NCI-H82 (cell line): ENCODE results near the gene RASL11B.
"Not testable (repeated sequence)": the region's sequence is repeated elsewhere in the genome, so short reads cannot be mapped to it uniquely, and the experiment has no call there.

ENCODE experiments used
- DNase-seq: peaks from one replicate; lab custom pipeline; 2025; lab: John Stamatoyannopoulos, UW

Gene RASL11B, protein sequence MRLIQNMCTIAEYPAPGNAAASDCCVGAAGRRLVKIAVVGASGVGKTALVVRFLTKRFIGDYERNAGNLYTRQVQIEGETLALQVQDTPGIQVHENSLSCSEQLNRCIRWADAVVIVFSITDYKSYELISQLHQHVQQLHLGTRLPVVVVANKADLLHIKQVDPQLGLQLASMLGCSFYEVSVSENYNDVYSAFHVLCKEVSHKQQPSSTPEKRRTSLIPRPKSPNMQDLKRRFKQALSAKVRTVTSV

DNA sequence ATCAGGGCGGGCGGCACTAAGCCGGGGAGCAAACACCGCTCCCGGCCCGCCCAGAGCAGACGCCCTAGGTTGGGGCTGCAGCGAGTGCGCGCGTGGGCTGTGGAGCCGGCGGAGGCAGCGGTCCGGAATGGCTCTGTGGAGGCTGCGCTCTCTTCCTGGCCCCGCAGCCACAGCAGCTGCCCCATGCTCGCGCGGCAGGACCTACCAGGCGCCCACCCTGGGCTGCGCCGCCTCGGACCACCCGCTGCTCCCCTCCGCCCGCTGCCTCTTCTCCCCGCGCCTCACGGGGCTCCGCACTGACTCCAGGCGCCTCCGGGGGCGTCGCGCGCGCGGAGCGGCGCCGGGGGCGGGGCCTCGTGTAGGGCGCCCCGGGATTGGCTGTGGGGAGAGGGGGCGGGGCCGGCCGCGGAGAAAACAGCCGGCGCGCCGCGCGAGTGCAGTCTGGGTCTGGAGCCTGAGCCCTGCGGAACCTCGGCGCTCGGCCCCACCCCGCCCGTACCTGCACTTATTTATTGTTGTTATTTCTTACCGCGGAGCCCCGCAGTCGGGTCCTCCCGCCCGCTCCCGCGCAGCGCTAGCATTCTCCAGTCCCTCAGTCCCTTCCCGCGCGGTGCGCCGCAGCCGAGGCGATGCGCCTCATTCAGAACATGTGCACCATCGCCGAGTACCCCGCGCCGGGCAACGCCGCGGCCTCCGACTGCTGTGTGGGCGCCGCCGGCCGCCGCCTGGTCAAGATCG is at the start of gene RASL11B:
Gene RASL11B, plus strand, starts transcription at position 439 of the 738 bp plus-strand sequence. Its CDS starts 191 bp downstream, at position 630.
- DNase-seq: peak; percentile 85

DNA sequence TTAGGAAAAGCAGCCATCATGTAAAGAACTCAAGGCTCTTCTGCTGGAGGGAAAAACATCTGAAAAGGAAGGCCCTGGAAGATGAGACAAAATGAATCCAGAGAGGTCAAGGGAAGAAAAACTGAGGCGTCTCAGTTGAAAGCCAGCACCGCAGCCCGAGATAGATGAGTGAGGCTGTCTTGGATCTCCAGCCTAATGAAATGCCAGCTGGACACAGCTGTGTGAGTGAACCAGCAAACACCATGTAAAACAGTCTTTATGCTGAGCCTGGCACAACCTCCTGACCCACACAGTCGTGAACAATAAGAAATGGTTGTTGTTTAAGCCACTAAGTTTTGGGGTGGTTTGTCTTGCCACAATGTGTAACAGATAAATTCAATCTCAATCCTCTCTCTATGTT is 48.6 kb upstream of the RASL11B start:
- DNase-seq: no peak

DNA sequence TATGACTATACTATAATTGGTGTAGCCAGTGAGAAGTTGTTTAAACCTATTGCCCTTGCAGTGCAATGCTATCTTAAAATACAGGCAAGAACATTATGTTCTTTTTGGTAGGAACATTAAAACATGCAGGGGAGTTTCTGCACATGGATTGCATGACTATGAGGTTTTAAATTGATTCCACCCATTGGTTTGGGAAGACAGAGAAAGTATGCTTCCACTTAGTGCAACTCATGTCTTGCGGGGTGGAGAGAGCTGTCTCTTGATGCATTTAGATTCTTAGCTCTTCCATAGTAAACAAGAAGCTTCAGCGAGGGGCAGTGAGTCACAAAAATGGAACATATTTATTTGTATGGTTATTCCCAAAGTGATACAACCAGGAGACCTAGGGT is 39.5 kb upstream of the RASL11B start:
- DNase-seq: no peak

DNA sequence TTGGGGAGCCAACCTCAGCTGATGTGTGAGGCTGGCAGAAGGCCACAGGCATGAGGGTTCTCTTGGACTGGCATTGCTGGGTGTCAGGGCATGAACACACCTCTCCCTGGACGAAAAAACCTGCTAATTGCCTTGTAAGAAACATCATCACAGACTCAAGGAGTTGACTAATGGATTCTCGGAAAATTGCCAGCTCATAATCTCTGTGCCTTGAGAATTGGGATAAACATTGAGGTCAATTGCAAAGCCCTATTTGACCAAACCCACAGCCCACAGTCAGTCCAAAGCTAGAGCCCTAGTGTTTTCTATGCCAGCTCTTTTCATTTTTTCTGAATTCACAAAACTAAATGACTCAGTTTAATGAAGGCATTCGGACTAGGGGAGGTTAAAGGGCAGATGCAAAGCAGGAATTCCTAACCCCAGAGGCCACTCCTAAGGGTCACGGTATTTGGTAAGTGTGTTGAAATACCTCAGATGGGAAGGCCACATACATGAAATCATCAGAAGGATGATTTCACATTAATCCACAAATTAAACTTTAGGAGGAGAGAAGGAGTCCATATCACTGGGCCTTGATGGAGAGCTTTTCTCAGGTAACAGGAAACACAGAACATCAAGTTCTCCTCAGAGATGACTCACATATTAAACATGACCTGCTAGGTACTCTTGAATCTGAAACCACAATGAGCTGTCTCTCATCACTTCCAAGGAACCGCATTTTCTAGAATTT is 39.0 kb upstream of the RASL11B start:
- no peak for DNase-seq

DNA sequence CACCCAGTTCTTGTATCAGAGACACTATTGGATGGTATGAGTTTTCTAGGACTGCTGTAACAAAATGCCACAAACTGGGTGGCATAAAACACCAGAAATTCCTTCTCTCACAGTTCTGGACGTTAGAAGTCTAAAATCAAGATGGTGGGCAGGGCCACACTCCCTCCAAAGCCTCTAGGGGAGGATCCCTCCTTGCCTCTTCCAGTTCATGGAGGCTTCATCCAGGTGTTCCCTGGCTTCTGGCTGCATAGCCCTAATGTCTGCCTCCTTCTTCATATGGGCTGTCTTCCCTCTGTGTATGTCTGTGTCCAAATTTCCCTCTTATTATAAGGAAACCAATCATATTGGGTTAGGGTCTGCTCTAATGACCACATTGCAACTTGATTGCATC is 38.4 kb upstream of the RASL11B start:
- no peak for DNase-seq

DNA sequence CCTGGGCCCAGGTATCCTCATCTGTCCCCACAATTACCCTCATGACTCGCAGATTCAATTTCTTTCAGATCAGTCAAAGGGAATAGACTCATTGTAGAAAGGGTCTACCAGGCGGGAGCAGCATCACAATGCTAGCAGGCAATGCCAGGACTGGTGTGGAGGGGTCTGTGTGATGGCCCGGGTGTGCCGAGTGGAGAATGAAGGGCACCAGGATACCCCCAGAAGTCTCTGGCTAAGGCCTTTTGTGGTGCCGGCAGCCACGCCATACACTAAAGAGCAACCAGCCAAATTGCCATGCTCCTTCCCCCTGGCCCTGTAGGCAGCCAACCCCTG is 37.9 kb upstream of the RASL11B start:
- DNase-seq: no peak

DNA sequence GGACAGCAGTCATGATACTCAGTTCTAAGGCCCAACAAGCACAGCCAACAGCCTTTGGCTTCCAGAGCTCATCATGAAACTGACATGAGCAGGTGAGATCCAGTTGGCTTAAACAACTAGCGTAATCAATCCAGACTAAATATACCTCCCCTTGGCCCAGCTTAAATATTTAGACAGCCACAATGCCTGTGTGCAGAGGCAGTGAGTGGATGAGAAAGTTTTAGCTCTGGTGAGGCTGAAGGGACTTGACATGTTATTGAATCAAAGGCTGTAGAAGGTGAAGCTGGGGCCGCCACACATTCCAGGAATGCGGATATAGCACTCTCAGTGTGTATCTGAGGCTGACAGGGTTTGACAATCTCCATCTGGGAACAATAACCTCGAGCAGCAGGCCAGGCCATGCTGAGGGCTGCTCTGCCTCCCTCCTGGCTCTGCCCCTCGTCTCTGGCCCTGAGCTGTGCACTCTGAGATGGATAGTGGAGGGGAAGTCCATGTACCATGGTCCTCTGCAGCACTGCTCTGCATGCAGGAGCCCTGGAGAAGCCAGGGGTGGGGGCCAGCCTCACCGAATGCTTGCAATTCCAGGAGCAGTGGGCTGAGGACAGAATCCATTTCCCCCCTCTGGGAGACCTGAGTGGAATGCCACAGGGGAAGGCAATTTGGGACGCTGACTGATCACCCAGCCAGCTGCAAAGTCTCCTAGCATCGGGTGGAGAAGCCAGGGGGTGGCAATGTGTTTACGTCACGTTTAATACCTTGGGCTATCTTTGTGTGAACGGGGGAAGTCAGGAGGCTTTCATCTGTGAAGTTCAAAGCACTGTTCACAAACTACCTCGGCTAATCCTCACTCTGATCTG is 37.3 kb upstream of the RASL11B start:
- no peak for DNase-seq

DNA sequence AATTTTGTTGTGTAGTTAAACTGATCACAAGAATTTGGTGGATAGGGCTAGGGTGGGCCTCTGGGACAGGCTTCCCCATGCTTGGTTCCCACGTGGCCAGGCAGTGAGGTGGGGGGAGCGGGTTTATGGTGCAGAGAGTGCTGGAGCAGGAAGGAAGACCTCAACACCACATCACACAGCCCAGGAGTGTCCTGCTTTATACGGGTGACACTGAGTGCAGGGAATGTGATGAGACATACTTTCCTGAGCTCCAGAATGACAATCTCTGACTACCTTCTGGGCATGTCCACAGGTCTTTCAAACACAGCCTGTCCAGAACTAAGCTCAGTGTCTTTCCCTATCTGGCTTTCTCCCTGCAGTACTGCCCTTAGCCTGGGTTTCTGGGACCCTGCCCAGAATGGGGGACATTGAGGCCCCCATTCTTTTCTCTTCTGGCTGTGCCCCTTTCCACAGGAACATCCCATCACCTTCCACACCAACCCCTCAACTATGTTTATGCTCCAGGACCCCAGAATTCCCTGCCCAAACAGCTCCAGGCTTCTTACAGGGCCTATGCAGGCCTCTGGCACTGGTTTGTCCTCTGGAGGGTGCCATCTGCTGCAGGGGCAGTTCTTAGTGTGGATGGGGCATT is 36.5 kb upstream of the RASL11B start:
- no peak for DNase-seq

DNA sequence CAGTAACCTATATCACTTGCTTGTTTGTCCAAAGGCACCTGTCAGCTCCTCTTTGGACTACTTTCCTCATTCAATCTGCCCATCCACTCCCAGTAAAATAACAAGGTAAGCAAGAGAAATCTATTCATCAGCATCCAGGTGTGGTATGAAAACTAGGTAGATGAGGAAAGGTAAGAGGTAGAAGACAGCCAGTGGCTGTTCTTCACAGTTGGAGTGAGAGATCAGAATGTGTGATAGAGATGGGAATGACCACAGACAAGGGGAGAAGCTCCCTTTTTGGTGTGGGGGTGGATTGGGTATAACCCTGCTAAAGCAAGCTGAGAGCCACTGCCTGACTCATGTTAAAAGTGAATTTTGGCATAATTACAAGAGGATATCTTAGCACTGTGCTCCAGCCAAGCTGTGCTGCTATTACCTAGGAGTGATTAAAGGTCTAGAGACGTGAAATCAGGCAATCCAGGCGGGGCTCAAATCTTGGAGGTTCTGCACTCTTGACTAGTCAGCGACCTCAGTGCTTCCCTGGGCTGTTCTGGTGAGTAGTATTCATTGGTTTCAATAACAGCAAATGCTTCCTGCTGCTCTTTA is 28.1 kb upstream of the RASL11B start:
- DNase-seq: no peak

DNA sequence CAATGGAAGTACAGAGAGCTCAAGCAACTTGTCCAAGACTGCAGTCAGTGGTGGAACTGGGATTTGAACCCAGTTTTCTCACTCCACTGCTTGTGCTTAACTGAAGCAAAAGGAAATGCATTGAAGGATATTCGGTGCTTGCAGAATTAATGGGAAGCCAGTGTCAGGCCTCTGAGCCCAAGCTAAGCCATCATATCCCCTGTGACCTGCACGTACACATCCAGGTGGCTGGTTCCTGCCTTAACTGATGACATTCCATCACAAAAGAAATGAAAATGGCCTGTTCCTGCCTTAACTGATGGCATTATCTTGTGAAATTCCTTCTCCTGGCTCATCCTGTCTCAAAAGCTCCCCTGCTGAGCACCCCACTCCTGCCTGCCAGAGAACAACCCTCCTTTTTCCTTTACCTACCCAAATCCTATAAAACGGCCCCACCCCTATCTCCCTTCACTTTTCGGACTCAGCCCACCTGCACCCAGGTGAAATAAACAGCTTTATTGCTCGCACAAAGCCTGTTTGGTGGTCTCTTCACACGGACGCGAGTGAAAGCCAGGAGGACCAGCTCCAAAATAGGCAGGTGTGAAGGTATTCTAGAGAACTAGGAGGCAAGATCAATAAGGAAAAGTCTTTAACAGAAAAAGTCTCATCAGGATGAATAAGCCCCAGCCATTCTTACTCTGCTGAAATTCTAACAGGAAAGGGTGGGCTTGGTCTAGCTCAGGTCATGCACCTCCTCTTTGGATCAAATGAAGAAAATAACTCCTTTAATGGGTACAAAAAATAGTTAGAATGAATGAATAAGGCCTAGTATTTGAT is 27.3 kb upstream of the RASL11B start:
- DNase-seq: not testable (repeated sequence)

DNA sequence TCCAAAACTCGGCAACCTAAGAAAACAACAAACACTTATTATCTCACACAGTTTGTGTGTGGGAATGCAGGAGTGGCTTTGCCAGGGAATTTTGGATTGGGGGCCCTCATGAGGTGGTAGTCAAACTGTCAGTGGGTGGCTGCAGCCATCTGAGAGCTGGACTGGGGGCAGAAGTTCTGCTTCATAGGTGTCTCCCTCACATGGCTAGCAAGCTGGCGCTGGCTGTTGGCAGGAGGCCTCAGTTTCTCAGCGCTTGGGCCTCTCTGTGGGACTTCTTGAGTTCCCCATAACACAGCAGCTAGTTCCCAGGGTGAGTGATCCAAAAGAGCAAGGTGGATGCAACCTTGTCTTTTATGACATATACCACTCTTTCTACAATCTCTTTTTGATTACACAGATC is 26.0 kb upstream of the RASL11B start:
- DNase-seq: no peak

DNA sequence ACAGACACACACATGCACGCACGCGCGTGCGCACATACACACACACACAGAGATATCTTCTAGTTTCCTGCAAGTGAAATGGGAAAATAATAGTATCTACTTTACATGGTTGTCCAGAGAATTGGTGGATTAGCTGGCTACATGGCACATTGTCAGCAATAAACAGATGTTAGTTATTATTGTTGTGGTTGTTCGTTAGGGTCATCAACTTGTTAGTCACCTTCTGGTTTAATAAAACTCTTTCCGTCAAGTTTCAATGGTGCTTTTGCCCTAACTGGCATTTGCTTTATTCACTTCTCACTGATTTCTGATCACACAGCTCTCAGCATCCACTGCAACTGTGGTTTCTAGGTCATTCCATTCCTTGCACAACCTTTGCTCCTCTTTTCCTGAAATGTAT is 25.4 kb upstream of the RASL11B start:
- no peak for DNase-seq

DNA sequence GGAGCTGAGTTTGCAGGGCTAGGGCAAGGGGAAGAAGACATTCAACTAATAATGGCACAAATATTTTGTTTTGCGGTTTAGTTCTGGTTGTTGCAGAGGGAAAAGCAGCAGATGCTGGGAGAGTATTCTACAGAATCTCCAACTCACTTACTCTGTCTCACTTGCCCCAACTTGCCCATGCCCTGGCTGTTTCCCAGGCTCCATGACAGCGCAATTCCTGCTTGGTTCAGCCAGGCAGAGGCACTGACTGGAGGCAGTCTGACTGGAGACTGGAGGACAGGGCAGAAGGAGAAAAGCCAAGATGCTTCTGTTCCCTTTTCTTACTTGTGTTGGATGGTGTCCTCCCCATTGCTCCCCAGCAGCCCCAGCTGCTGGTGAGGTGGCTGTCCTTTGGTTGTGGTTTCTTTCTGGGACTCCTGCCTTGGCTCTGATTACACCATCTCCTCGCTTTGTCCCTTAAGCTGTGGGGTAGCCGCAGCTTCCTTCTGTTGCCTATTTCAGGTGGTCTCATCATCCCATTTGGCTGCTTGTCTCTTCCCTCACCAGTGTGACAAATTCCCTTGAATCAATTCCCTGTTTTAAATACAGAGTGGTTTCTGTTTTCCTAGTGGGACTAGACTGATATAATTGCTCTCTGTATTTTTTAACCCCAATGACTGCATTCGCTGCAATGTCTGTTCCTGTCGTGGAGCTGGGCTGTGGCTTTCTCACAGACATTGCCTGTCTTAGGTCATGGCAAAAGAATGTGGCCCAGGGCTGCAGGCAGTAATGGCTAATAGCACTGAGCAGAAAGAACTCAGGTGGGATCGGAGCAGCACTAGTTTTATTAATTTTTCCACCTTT is 24.2 kb upstream of the RASL11B start:
- DNase-seq: no peak

DNA sequence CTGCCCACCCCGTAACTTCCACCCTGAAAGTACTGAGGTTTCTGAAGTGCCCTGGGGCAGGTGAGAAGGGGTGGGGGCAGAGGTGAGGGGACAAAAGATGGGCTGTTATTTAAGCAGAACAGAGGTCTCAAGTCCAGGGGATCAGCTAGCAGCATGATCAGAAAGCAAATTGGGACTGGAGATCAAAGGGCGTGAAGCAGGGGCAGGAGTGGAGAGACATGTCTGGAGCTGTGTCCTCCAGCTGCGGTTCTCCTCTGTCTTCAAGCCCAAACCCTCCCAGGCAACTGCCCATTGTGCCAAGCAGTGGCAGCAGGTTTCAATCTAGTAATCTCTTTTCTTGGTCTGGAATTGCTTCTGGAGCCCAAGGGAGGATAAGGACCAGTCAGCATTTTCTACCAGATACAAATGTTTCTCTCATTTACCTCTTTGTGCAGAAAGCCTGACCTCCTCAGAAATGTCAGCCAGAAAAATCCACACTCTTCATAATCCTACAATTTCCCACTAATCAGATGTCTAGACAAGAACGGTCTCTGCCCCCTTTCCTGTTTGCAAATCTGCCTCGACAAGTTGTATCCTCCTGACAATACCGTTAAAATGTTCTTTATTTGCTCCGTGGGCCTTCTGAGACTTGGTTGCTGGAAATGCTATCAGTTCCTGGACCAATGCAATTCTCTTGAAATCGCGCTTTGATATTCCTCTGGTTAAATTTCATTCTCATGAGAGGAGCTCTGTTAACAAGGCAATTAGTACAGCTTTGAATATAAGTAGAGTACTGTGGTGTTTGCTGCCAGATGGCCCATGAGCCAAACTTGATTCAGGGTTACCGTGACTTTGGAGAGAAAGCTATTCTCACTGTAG is 23.2 kb upstream of the RASL11B start:
- peak; percentile 19 for DNase-seq

DNA sequence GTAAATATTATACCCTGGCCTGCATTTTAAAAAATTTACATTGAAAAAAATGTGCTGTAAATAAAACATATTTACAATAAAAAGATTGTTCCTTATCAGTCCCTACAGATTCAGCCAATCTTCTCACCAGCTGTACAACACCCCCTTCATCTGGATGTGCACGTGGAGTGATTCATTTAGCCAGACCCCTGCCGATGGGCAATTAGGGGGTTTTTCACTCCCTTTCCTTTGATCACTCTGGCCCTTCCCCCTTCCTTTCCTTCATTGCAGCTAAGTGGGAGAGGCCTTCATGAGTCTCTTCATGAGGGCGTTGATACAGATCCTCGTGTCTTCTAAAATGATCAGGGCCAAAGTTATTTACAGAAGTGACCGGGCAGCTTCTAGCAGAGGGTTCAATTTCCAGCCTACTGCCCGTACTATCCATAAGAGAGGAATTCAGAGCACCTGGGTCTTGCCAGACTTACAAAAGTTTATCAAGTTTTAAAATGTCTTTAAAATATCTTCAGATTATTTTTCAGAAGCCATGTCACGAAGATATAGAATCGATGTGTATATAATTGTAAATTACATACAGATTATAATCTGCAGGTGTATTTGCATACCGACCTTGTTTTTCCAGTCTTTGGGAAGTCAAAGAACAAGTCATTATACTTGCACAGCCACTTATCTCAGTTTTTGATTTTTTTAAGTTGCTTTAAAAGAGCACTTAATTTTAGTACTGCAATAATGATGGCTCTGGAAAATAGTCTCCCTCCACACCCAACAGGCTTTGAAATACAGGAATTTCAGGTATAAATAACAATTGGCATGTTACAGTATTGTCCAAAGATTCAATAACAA is 21.4 kb upstream of the RASL11B start:
- DNase-seq: no peak

DNA sequence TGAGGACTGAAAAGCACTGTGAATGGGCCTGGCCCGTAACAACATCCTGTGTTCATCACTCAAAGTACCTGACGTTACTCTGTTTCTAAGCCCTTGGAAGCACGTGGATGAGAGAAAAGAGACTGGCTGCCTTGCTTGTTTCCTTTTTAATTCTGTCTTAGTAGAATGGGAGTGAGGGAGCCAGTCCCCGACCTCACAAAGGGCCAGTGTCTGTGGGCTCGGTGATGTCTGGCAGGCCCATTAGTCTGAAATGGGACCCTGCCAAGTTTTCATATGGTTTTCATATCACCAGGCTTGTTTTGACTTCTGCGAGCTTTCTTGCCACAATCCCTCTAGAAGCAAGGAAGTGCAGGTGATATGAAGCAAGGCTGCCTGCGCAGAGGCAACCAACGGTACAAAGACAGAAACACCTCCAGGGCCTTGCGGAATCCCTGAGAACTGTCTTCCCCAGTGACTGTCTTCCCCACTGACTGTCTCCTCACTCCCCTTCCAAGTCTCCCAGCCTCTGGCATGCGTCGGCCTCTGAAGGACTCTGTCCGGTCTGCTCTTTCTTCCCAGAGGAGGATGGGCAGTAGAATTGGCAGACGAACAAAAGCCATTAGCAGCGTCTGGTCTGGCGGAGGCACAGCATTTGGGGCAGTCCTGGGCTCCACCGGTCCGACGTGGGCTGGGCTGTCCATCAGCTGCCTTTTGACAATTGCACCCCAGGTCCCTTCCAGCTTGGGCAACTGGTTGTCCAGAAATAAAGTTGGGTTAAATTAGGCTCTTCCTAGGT is 20.2 kb upstream of the RASL11B start:
- DNase-seq: no peak

DNA sequence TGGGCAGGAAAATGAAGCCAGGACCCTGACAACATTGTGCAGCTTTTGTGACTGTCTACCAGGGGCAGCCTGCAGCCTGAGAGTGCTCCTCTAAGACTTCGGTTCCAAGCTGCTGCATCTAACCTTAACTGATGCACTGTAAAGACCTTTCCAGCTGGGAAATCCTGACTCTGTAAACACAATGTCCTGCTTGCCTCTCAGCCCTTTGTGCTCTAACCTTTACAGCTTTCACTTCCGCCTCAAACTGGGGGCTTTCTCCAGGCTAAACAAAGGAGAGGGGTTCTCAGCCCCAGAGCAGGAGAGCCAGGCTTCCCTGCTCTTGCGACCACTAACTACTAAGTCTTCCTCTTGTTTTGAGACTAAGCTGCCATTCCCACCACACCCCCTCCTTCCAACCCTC is 19.3 kb upstream of the RASL11B start:
- no peak for DNase-seq
